Activated CD8-positive, alpha-beta memory T cell treated with anti-CD3 and anti-CD28 coated beads for 1 hour (primary cell): ENCODE data around the gene LSM7.

Source experiments
- DNase-seq, 2 donors: peaks; one replicate each; pipeline ENCODE4 v3.0.0-alpha.2; 2020; ENCODE audit warnings: low read depth in 1 of 2; ENCODE audit errors: extremely low read depth in 1 of 2

Gene LSM7

GRCh38 chr19:2325281-2326046, 2.9 kb downstream of the LSM7 start:
- DNase-seq = no peak

GRCh38 chr19:2324220-2324948, 4.0 kb downstream of the LSM7 start:
- DNase-seq = no peak

GRCh38 chr19:2323707-2324106, 4.7 kb downstream of the LSM7 start:
- no peak for DNase-seq

GRCh38 chr19:2321565-2322283, 6.7 kb downstream of the LSM7 start:
- no peak for DNase-seq

- DNase-seq = no peak
These were observed 7.4 kb downstream of the LSM7 start for GRCh38 chr19:2320939-2321338.

- no peak for DNase-seq
These were observed 8.3 kb downstream of the LSM7 start for GRCh38 chr19:2320049-2320448.

GRCh38 chr19:2319551-2319950, 8.8 kb downstream of the LSM7 start:
- no peak for DNase-seq

- DNase-seq = no peak
These were observed 9.5 kb downstream of the LSM7 start for GRCh38 chr19:2318923-2319322.

- no peak for DNase-seq
These were observed 10.6 kb downstream of the LSM7 start for GRCh38 chr19:2317756-2318155.

- no peak for DNase-seq
These were observed 11.1 kb downstream of the LSM7 start for GRCh38 chr19:2317300-2317699.

- no peak for DNase-seq
These were observed 12.5 kb downstream of the LSM7 start for GRCh38 chr19:2315818-2316353.

GRCh38 chr19:2315121-2315817, 13.1 kb downstream of the LSM7 start:
- no peak for DNase-seq

GRCh38 chr19:2312820-2313501, 15.4 kb downstream of the LSM7 start:
- no peak for DNase-seq

- no peak for DNase-seq
These were observed 17.3 kb downstream of the LSM7 start for GRCh38 chr19:2311093-2311492.

GRCh38 chr19:2309734-2310362, 18.5 kb downstream of the LSM7 start:
- no peak for DNase-seq

- no peak for DNase-seq
These were observed 20.3 kb downstream of the LSM7 start, which contains the start of gene LINGO3 for GRCh38 chr19:2308114-2308556. LINGO3 (minus strand) TSS chr19:2308154; CDS start chr19:2291776, 16,378 bp downstream.

- no peak for DNase-seq
These were observed 20.8 kb downstream of the LSM7 start for GRCh38 chr19:2307518-2308012.

GRCh38 chr19:2306971-2307370, 21.4 kb downstream of the LSM7 start:
- DNase-seq = no peak

- no peak for DNase-seq
These were observed 22.0 kb downstream of the LSM7 start for GRCh38 chr19:2306281-2306806.
